HUDEP-2 (cell line): Measurements from ENCODE around the gene PSMA6.
"Not testable (repeated sequence)": the region's sequence is repeated elsewhere in the genome, so short reads cannot be mapped to it uniquely, and the experiment has no call there.

Experiments used
- DNase-seq, 76 experiments: peaks; one replicate each; lab custom pipeline; 2025; ENCODE audit not compliant: unreplicated experiment in 76 of 76; lab: John Stamatoyannopoulos, UW

The PSMA6 gene

GRCh38 chr14:35292051-35292769, at the start of gene PSMA6:
TSS of gene PSMA6 (plus strand) at chr14:35292382. CDS start at chr14:35292477, 95 bp downstream.
- peak; percentile 39 to 100 (median 97) for DNase-seq

GRCh38 chr14:35242599-35243311, 49.4 kb upstream of the PSMA6 start:
- no peak for DNase-seq

- DNase-seq: no peak
Measured at GRCh38 chr14:35243956-35244355, 48.2 kb upstream of the PSMA6 start.

- no peak for DNase-seq
Measured at GRCh38 chr14:35244542-35244941, 47.6 kb upstream of the PSMA6 start.

- no peak for DNase-seq
Measured at GRCh38 chr14:35245051-35245450, 47.1 kb upstream of the PSMA6 start.

- no peak for DNase-seq
Measured at GRCh38 chr14:35247777-35248475, 44.3 kb upstream of the PSMA6 start.

GRCh38 chr14:35248476-35248788, 43.8 kb upstream of the PSMA6 start:
- DNase-seq: no peak

- DNase-seq: no peak
Measured at GRCh38 chr14:35250319-35250718, 41.9 kb upstream of the PSMA6 start.

GRCh38 chr14:35252451-35252868, 39.7 kb upstream of the PSMA6 start:
- no peak for DNase-seq

GRCh38 chr14:35253056-35253455, 39.1 kb upstream of the PSMA6 start:
- DNase-seq: not testable (repeated sequence)

GRCh38 chr14:35254034-35254622, 38.1 kb upstream of the PSMA6 start:
- not testable (repeated sequence) for DNase-seq

GRCh38 chr14:35254736-35255135, 37.4 kb upstream of the PSMA6 start:
- DNase-seq: no peak

- no peak for DNase-seq
Measured at GRCh38 chr14:35255711-35256110, 36.5 kb upstream of the PSMA6 start.

- DNase-seq: peak in 11 of 76 experiments; percentile 1 to 41 (median 17)
Measured at GRCh38 chr14:35257809-35258208, 34.4 kb upstream of the PSMA6 start.

GRCh38 chr14:35258420-35258819, 33.8 kb upstream of the PSMA6 start:
- peak in 27 of 76 experiments; percentile 1 to 46 (median 13) for DNase-seq

GRCh38 chr14:35261774-35262173, 30.4 kb upstream of the PSMA6 start:
- no peak for DNase-seq

GRCh38 chr14:35262436-35262835, 29.7 kb upstream of the PSMA6 start:
- no peak for DNase-seq

- no peak for DNase-seq
Measured at GRCh38 chr14:35268946-35269345, 23.2 kb upstream of the PSMA6 start.

- DNase-seq: no peak
Measured at GRCh38 chr14:35274805-35275204, 17.4 kb upstream of the PSMA6 start.

- DNase-seq: no peak
Measured at GRCh38 chr14:35277179-35277578, 15.0 kb upstream of the PSMA6 start.

GRCh38 chr14:35279369-35279768, 12.8 kb upstream of the PSMA6 start:
- no peak for DNase-seq
